Panc1 (cell line): ENCODE measurements around the gene MN1. TPM values are rescaled to one million over a fixed set of nuclear protein-coding genes. Genes with fewer than 3 reads are reported as not detected.

Experiments used
- ATAC-seq: fragments of 200-7000 bp; cut with Tn5 transposase; 2 replicates; pipeline ENCODE4 v1.9.1; 2020; ENCODE audit warnings: mild to moderate bottlenecking, moderate library complexity
- BruUV-seq: library from RNA; stranded (reverse); fragments of 400-500 nt; replicated peaks from 2 replicates; lab custom pipeline; 2021; lab: Mats Ljungman, UMichigan
- CTCF ChIA-PET: fragments of 300-600 bp; sonication (Branson Sonifier 250); formaldehyde crosslinking; loops from one replicate; lab custom pipeline; 2022; ENCODE audit warnings: antibody characterized with exemption; lab: Charles Lee
- POLR2A ChIA-PET: fragments of 300-600 bp; sonication (Branson Sonifier 250); formaldehyde crosslinking; loops from one replicate; lab custom pipeline; 2022; ENCODE audit warnings: antibody characterized with exemption; lab: Charles Lee
- DNase-seq: peaks from one replicate; pipeline ENCODE4 v3.0.0-alpha.2; 2010; ENCODE audit warnings: low read depth, low spot score
- H3K27ac ChIP-seq: 2 replicates; pipeline ENCODE4 v1.5.1; 2011; ENCODE audit warnings: mild to moderate bottlenecking, low read length, inconsistent platforms
- H3K27me3 ChIP-seq: fragments of 200-500 bp; sonication (Bioruptor generic); 2 replicates; pipeline ENCODE4 v1.6.0; 2014; ENCODE audit warnings: low read length, inconsistent platforms; ENCODE audit not compliant: control insufficient read depth, insufficient read depth
- H3K36me3 ChIP-seq: fragments of 200-500 bp; sonication (Bioruptor generic); 2 replicates; pipeline ENCODE4 v1.5.1; 2014; ENCODE audit warnings: inconsistent platforms, mild to moderate bottlenecking, low read length, moderate library complexity; ENCODE audit not compliant: control insufficient read depth, insufficient read depth
- H3K4me1 ChIP-seq: 2 replicates; pipeline ENCODE4 v1.5.1; 2011; ENCODE audit warnings: inconsistent platforms, mild to moderate bottlenecking, low read length, moderate library complexity; ENCODE audit not compliant: control insufficient read depth, insufficient read depth
- H3K4me3 ChIP-seq, 2 experiments: 2 replicates each; pipeline ENCODE4 v1.5.1; 2011 to 2012; ENCODE audit warnings: low read depth in 2 of 2, low read length in 2 of 2, mild to moderate bottlenecking in 2 of 2, inconsistent platforms in 1 of 2, moderate library complexity in 1 of 2
- H3K9me3 ChIP-seq: fragments of 200-500 bp; sonication (Bioruptor generic); 2 replicates; pipeline ENCODE4 v1.5.1; 2014; ENCODE audit warnings: low read depth, mild to moderate bottlenecking, inconsistent platforms, low read length, moderate library complexity; ENCODE audit not compliant: control insufficient read depth, insufficient read depth
- CTCF ChIP-seq: fragments of 450-650 bp; IDR thresholded peaks from 2 replicates; pipeline ENCODE4 v1.5.1; 2017; ENCODE audit warnings: mild to moderate bottlenecking
- POLR2AphosphoS5 ChIP-seq: IDR thresholded peaks from 2 replicates; pipeline ENCODE4 v1.6.1; 2012; ENCODE audit warnings: mild to moderate bottlenecking, low read depth, low read length, moderate library complexity
- REST ChIP-seq, 2 experiments: IDR thresholded peaks; 2 replicates each; pipeline ENCODE4 v1.6.1; 2011 to 2012; ENCODE audit warnings: low read depth in 2 of 2, control low read depth in 1 of 2, low read length in 1 of 2, mild to moderate bottlenecking in 1 of 2, moderate library complexity in 1 of 2; ENCODE audit not compliant: insufficient read depth in 1 of 2
- SIN3A ChIP-seq: IDR thresholded peaks from 2 replicates; pipeline ENCODE4 v1.6.1; 2012; ENCODE audit warnings: low read depth, mild to moderate bottlenecking, low read length, moderate library complexity, borderline replicate concordance; ENCODE audit not compliant: insufficient read depth
- TCF7L2 ChIP-seq: IDR thresholded peaks from 2 replicates; pipeline ENCODE4 v1.6.1; 2011; ENCODE audit warnings: mild to moderate bottlenecking, low read depth, low read length, inconsistent platforms
- in situ Hi-C: cut with HindIII; loops from 2 replicates; pipeline ENCODE4 v1.10.0; 2016; ENCODE audit warnings: low sequenced_read_pairs, low pct_unique_long_range_greater_than_20kb
- intact Hi-C: fragments of 100-400 bp; cut with micrococcal nuclease; formaldehyde crosslinking; loops from one replicate; pipeline ENCODE4 v1.10.0; 2022; ENCODE audit not compliant: unreplicated experiment
- total RNA-seq: library from RNA; stranded (reverse); gene quantifications from one replicate; pipeline ENCODE4 v1.2.1, GENCODE V29; 2021; ENCODE audit not compliant: unreplicated experiment

The MN1 gene
- total RNA-seq, 1 experiment from 2014 or later, result 0.51 TPM

DNA sequence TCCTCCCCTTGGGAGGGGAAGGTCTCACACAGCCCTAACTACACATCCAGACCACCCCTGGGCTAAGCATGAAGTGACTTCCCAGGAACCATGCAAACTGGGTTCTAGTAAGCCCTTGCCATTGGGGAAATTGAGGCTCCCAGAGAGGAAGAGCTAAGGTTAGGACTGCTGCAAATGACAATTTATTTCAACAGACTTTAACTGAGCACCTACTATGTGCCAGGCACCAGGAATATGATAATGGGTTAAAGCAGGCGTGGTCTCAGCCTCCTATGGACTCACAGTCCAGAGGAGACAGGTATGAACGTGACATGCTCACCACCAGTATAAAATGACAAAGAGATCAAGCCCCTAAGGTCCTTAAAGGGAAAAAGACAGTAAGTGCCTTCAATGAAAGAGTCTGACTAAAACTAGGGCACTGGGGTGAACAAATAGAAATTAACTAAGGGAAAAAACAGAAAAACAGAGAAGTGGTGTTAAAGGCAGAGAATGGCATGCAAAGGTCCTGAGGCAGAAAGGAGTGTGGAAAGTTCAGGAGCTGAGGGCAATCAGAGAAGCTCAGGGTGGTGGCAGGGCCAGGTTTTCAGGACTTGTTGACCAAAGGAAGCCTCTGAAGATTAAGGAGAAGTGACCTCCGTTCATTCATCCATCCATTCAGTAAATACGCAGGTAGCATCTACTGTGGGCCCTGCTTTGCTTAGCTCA is 14.4 kb upstream of the MN1 start:
- intact Hi-C loops, result no loop called here
- Histone ChIP-seq H3K4me3 (no peak overlapping the region), H3K9me3 (no peaks in the 10 kb centered on the region), H3K4me1 (no peaks in the 10 kb centered on the region), H3K27ac (no peak overlapping the region), H3K36me3 (no peaks in the 10 kb centered on the region), H3K27me3 (no peaks in the 10 kb centered on the region)
- TF ChIP-seq CTCF (no peak), REST (IDR thresholded peaks at IDR 0.05; ENCODE audit: insufficient read depth in 1 of 2, low read depth in 2 of 2, low read length in 1 of 2) (no peak), POLR2AphosphoS5 (no peak), SIN3A (no peak), TCF7L2 (no peak)
- no peak for ATAC-seq
- ChIA-PET POLR2A (no interaction called here), CTCF (no interaction called here)
- in situ Hi-C loops, result no loop called here
- DNase-seq, result no peak
- BruUV-seq, result no TSS peak

DNA sequence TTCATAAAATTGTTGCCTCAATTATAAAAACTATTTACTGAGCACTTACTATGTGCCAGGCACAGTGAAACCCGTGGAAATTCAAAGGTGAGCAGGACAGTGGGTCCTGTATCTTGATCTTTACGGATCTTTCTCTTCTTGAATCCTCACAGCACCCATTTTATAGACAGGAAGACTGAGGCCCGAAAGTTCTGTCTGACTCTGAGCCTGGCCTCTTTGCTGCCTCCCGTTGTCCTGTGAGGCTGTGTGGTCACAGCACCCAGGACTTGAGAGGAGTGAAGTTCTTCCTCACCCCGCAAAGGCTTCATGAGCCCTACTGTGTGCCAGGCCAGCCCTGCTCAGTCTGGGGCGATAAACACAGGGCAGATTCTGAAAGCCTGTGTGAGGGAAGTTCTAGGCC is 13.4 kb upstream of the MN1 start:
- Histone ChIP-seq H3K9me3 (no peaks in the 10 kb centered on the region), H3K27me3 (no peaks in the 10 kb centered on the region), H3K4me1 (no peaks in the 10 kb centered on the region), H3K36me3 (no peaks in the 10 kb centered on the region), H3K4me3 (no peak overlapping the region), H3K27ac (no peak overlapping the region)
- no TSS peak for BruUV-seq
- no peak for ATAC-seq
- DNase-seq, result no peak
- TF ChIP-seq TCF7L2, result no peak
- TF ChIP-seq REST (IDR thresholded peaks at IDR 0.05; ENCODE audit: insufficient read depth in 1 of 2, low read depth in 2 of 2, low read length in 1 of 2), result no peak
- TF ChIP-seq SIN3A, result no peak
- TF ChIP-seq CTCF, result no peak
- no peak for TF ChIP-seq POLR2AphosphoS5
- POLR2A ChIA-PET, result no interaction called here
- intact Hi-C loops (no loop called here), in situ Hi-C loops (no loop called here)
- CTCF ChIA-PET, result no interaction called here
